ENCODE results near the gene ABCA5. TPM values are rescaled to one million over a fixed set of nuclear protein-coding genes. Genes with fewer than 3 reads are reported as not detected.

The ABCA5 gene
- total and polyA plus RNA-seq, 10 of the 15 experiments (the other 5 are each of a cell fraction or from before 2014, with no cell fraction given) = 11.8 to 31.1 (median 18.1) TPM

GRCh38 chr17:69287168-69287567 is 39.8 kb downstream of the ABCA5 start:
- CTCF ChIA-PET = interaction anchor here (1.3 kb wide), 1 partner anchor 23 kb away, joined by 3 read pairs; no protein-coding TSS in a partner anchor
- Histone ChIP-seq H3K27me3 (replicated peaks in 1 of 2; ENCODE audit: control insufficient read depth in 2 of 2, insufficient read depth in 2 of 2, low read length in 1 of 2) (no peaks in the 10 kb centered on the region), H3K27ac (ENCODE audit: control insufficient read depth, insufficient read depth) (no peak overlapping the region), H3K9ac (ENCODE audit: control insufficient read depth, insufficient read depth, low read length) (no peak overlapping the region), H3K4me1 (ENCODE audit: control insufficient read depth, insufficient read depth, low read length) (no peaks in the 10 kb centered on the region), H3K9me3 (replicated peaks; ENCODE audit: control insufficient read depth, insufficient read depth, low read length) (no peaks in the 10 kb centered on the region), H2AFZ (ENCODE audit: control insufficient read depth, low read depth, low read length) (no peak overlapping the region), H3K36me3 (ENCODE audit: control insufficient read depth in 2 of 2, insufficient read depth in 2 of 2, low read length in 1 of 2) (peaks cover 0 to 6% of the 10 kb centered on the region in 2 experiments; a peak in 2 of 4 replicates), H3K79me2 (ENCODE audit: control insufficient read depth, insufficient read depth, low read length) (no peaks in the 10 kb centered on the region), H4K20me1 (ENCODE audit: control insufficient read depth, insufficient read depth) (no peaks in the 10 kb centered on the region), H3K4me3 (no peak overlapping the region), H3K4me2 (ENCODE audit: control insufficient read depth, insufficient read depth) (no peak overlapping the region)
- no peak for ATAC-seq
- DNase-seq (ENCODE audit: low read depth, low spot score) = no peak
- no peak for FAIRE-seq
- RAD21 ChIA-PET (ENCODE audit: unreplicated experiment) = no interaction called here
- SMC1A ChIA-PET (ENCODE audit: uncharacterized antibody, unreplicated experiment) = no interaction called here
- no TSS peak for BruUV-seq (replicated peaks)
- in situ Hi-C loops (cut with MboI) (no loop called here), intact Hi-C loops (cut with micrococcal nuclease; ENCODE audit: unreplicated experiment) (no loop called here)
- TF ChIP-seq ZBTB40 (IDR thresholded peaks at IDR 0.05; ENCODE audit: borderline replicate concordance) (no peak), GATAD2B (conservative IDR thresholded peaks at IDR 0.05; ENCODE audit: low read depth) (no peak), ESRRA (IDR thresholded peaks at IDR 0.05; ENCODE audit: low read length) (no peak), HDAC2 (IDR thresholded peaks at IDR 0.05) (no peak), TARDBP (IDR thresholded peaks at IDR 0.05; ENCODE audit: borderline replicate concordance) (no peak), PML (IDR thresholded peaks at IDR 0.05; ENCODE audit: low read length) (no peak), E2F4 (IDR thresholded peaks at IDR 0.05; ENCODE audit: low read depth, low read length) (no peak), ETV6 (conservative IDR thresholded peaks at IDR 0.05 in 1 of 2, IDR thresholded peaks at IDR 0.05 in 1 of 2; ENCODE audit: borderline replicate concordance in 1 of 2, low read depth in 1 of 2) (no peak), SREBF2 (IDR thresholded peaks at IDR 0.05; ENCODE audit: low read length) (no peak), NFIC (IDR thresholded peaks at IDR 0.05; ENCODE audit: low read depth, low read length) (no peak), CEBPB (IDR thresholded peaks at IDR 0.05; ENCODE audit: borderline replicate concordance in 1 of 2, low read depth in 2 of 2, low read length in 2 of 2) (no peak), EED (IDR thresholded peaks at IDR 0.05; ENCODE audit: low read depth) (no peak), PAX5 (IDR thresholded peaks at IDR 0.05; ENCODE audit: borderline replicate concordance, low read depth, low read length) (no peak), KAT2A (conservative IDR thresholded peaks at IDR 0.05; ENCODE audit: control insufficient read depth, low read depth, low read length) (no peak), NFYA (IDR thresholded peaks at IDR 0.05; ENCODE audit: borderline replicate concordance, low read depth, low read length) (no peak), FOS (IDR thresholded peaks at IDR 0.05; ENCODE audit: borderline replicate concordance, extremely low read depth, insufficient read length) (no peak), IKZF1 (conservative IDR thresholded peaks at IDR 0.05) (no peak)
- 43% methylated on average over 1 of the region's 1 CpG for WGBS (ENCODE audit: insufficient coverage, insufficient replicate concordance, low lambda C conversion rate, missing lambda C conversion rate)
- POLR2A ChIA-PET = no interaction called here

Data from GM12878 (cell line).